IMR-90 (cell line): ENCODE measurements around the gene KMT2D. TPM values are rescaled to one million over a fixed set of nuclear protein-coding genes. Genes with fewer than 3 reads are reported as not detected.

Experiments
- ATAC-seq: fragments of 200-7000 bp; cut with Tn5 transposase; 2 replicates; pipeline ENCODE4 v1.9.1; 2020; ENCODE audit warnings: low read depth, mild to moderate bottlenecking, moderate library complexity
- BruUV-seq: library from RNA; stranded (reverse); fragments of 400-500 nt; replicated peaks from 2 replicates; lab custom pipeline; 2021; lab: Mats Ljungman, UMichigan
- CTCF ChIA-PET: fragments of 300-600 bp; formaldehyde crosslinking; extraction: SDS; loops from one replicate; lab custom pipeline; 2021; ENCODE audit warnings: antibody characterized with exemption; lab: Yijun Ruan, JAX
- POLR2A ChIA-PET: fragments of 300-600 bp; sonication (Branson Sonifier 250); formaldehyde crosslinking; loops from one replicate; lab custom pipeline; 2022; ENCODE audit warnings: antibody characterized with exemption; ENCODE audit not compliant: unreplicated experiment; lab: Charles Lee
- DNase-seq: peaks from one replicate; pipeline ENCODE4 v3.0.0; 2013
- H2AFZ ChIP-seq: replicated peaks from 2 replicates; pipeline ENCODE3; 2013; ENCODE audit warnings: low read length, mild to moderate bottlenecking; ENCODE audit not compliant: poor library complexity
- H2AK5ac ChIP-seq: 2 replicates; pipeline ENCODE4 v1.6.1; 2013; ENCODE audit warnings: low read depth, low read length, inconsistent platforms
- H2AK9ac ChIP-seq: replicated peaks from 2 replicates; pipeline ENCODE3; 2013; ENCODE audit warnings: mild to moderate bottlenecking, low read depth, low read length, moderate library complexity; ENCODE audit not compliant: poor library complexity
- H2BK120ac ChIP-seq: 2 replicates; pipeline ENCODE4 v1.6.1; 2013; ENCODE audit warnings: low read depth, low read length, inconsistent platforms
- H2BK15ac ChIP-seq: 3 replicates; pipeline ENCODE4 v1.6.1; 2013; ENCODE audit warnings: low read depth, low read length, inconsistent platforms
- H2BK20ac ChIP-seq: 2 replicates; pipeline ENCODE4 v1.6.1; 2013; ENCODE audit warnings: low read depth, mild to moderate bottlenecking, inconsistent platforms, low read length, moderate library complexity
- H2BK5ac ChIP-seq: 2 replicates; pipeline ENCODE4 v1.6.1; 2013; ENCODE audit warnings: mild to moderate bottlenecking, low read depth, low read length, inconsistent platforms; ENCODE audit not compliant: poor library complexity, severe bottlenecking
- H3K14ac ChIP-seq: replicated peaks from 2 replicates; pipeline ENCODE4 v1.6.1; 2013; ENCODE audit warnings: low read depth, low read length, inconsistent platforms
- H3K18ac ChIP-seq: 2 replicates; pipeline ENCODE4 v1.6.1; 2013; ENCODE audit warnings: low read depth, low read length, control low read depth
- H3K23ac ChIP-seq: 2 replicates; pipeline ENCODE4 v1.6.1; 2013; ENCODE audit warnings: low read depth, low read length, inconsistent platforms
- H3K27ac ChIP-seq: 2 replicates; pipeline ENCODE4 v1.5.1; 2013; ENCODE audit warnings: mild to moderate bottlenecking, control low read depth, low read length; ENCODE audit not compliant: insufficient read depth
- H3K27me3 ChIP-seq: 2 replicates; pipeline ENCODE4 v1.6.1; 2013; ENCODE audit warnings: low read length; ENCODE audit not compliant: control insufficient read depth, insufficient read depth
- H3K36me3 ChIP-seq: 2 replicates; pipeline ENCODE4 v1.6.1; 2013; ENCODE audit warnings: low read length, mixed read lengths; ENCODE audit not compliant: control insufficient read depth, insufficient read depth
- H3K4ac ChIP-seq: 2 replicates; pipeline ENCODE4 v1.6.1; 2013; ENCODE audit warnings: low read depth, low read length, inconsistent platforms
- H3K4me1 ChIP-seq: 2 replicates; pipeline ENCODE4 v1.6.1; 2013; ENCODE audit warnings: low read length, mixed read lengths; ENCODE audit not compliant: control insufficient read depth, insufficient read depth
- H3K4me2 ChIP-seq: 2 replicates; pipeline ENCODE4 v1.6.1; 2013; ENCODE audit warnings: low read depth, mild to moderate bottlenecking, control low read depth, low read length, moderate library complexity
- H3K4me3 ChIP-seq: 2 replicates; pipeline ENCODE4 v1.5.1; 2013; ENCODE audit warnings: low read depth, mild to moderate bottlenecking, control low read depth, low read length, moderate library complexity; ENCODE audit not compliant: insufficient read depth
- H3K56ac ChIP-seq: 2 replicates; pipeline ENCODE4 v1.6.1; 2013; ENCODE audit warnings: low read length, inconsistent platforms; ENCODE audit not compliant: insufficient read depth; ENCODE audit errors: extremely low read depth
- H3K79me1 ChIP-seq, 2 experiments: 2 replicates each; pipeline ENCODE4 v1.6.1; 2013; ENCODE audit warnings: low read length in 2 of 2, inconsistent platforms in 1 of 2, low read depth in 1 of 2
- H3K9ac ChIP-seq: 2 replicates; pipeline ENCODE4 v1.6.1; 2013; ENCODE audit warnings: low read depth, low read length, control low read depth
- H3K9me1 ChIP-seq: 2 replicates; pipeline ENCODE4 v1.6.1; 2013; ENCODE audit warnings: low read length, inconsistent platforms; ENCODE audit not compliant: insufficient read depth
- H3K9me3 ChIP-seq: 2 replicates; pipeline ENCODE4 v1.6.1; 2013; ENCODE audit warnings: low read length; ENCODE audit not compliant: control insufficient read depth, insufficient read depth
- H4K20me1 ChIP-seq: 2 replicates; pipeline ENCODE4 v1.6.1; 2013; ENCODE audit warnings: low read length, inconsistent platforms; ENCODE audit not compliant: insufficient read depth
- H4K5ac ChIP-seq: 2 replicates; pipeline ENCODE4 v1.6.1; 2013; ENCODE audit warnings: mild to moderate bottlenecking, low read depth, low read length, control low read depth
- H4K8ac ChIP-seq, 2 experiments: 2 replicates each; pipeline ENCODE4 v1.6.1; 2013; ENCODE audit warnings: low read depth in 2 of 2, low read length in 2 of 2, control low read depth in 1 of 2, inconsistent platforms in 1 of 2
- H4K91ac ChIP-seq: 2 replicates; pipeline ENCODE4 v1.6.1; 2013; ENCODE audit warnings: low read depth, low read length, inconsistent platforms; ENCODE audit not compliant: insufficient read depth
- CHD1 ChIP-seq: IDR thresholded peaks from 2 replicates; pipeline ENCODE4 v1.6.1; 2012; ENCODE audit warnings: low read depth, low read length, improper control_type of control experiment
- MAFK ChIP-seq: IDR thresholded peaks from 2 replicates; pipeline ENCODE4 v1.6.1; 2012; ENCODE audit warnings: low read depth, low read length, improper control_type of control experiment
- MAZ ChIP-seq: IDR thresholded peaks from 2 replicates; pipeline ENCODE4 v1.6.1; 2012; ENCODE audit warnings: low read depth, mild to moderate bottlenecking, low read length, improper control_type of control experiment, moderate library complexity, borderline replicate concordance
- MXI1 ChIP-seq: IDR thresholded peaks from 2 replicates; pipeline ENCODE4 v1.6.1; 2012; ENCODE audit warnings: low read depth, mild to moderate bottlenecking, low read length, moderate library complexity, borderline replicate concordance
- NFE2L2 ChIP-seq: fragments of 150-350 bp; IDR thresholded peaks from 2 replicates; pipeline ENCODE4 v1.6.1; 2016; ENCODE audit warnings: low read depth, mild to moderate bottlenecking, low read length
- RAD21 ChIP-seq: IDR thresholded peaks from 2 replicates; pipeline ENCODE4 v1.6.1; 2012; ENCODE audit warnings: low read length, improper control_type of control experiment
- RCOR1 ChIP-seq: IDR thresholded peaks from 2 replicates; pipeline ENCODE4 v1.6.1; 2012; ENCODE audit warnings: mild to moderate bottlenecking, low read length, improper control_type of control experiment; ENCODE audit not compliant: insufficient replicate concordance
- RFX5 ChIP-seq: IDR thresholded peaks from 2 replicates; pipeline ENCODE4 v1.8.0; 2012; ENCODE audit warnings: low read depth, mild to moderate bottlenecking, low read length, moderate library complexity
- SMC3 ChIP-seq: fragments of 150-350 bp; IDR thresholded peaks from 2 replicates; pipeline ENCODE4 v1.6.1; 2016; ENCODE audit warnings: low read depth, mild to moderate bottlenecking, antibody characterized with exemption, low read length, moderate library complexity
- WGBS, 2 experiments: methylation state at CpG; one replicate each; pipeline versions ENCODE4 v1.1.5 to v1.1.7; 2013; ENCODE audit warnings: missing lambda C conversion rate in 2 of 2; ENCODE audit not compliant: insufficient read length in 1 of 2; ENCODE audit errors: extremely low coverage in 2 of 2; 5-methylcytosine and 5-hydroxymethylcytosine counted together
- dilution Hi-C: fragments of 300-500 bp; cut with HindIII; formaldehyde crosslinking; loops from one replicate; pipeline ENCODE4 v1.14.3; 2018; ENCODE audit warnings: low sequenced_read_pairs; ENCODE audit not compliant: unreplicated experiment
- in situ Hi-C: fragments of 300-500 bp; cut with MboI; formaldehyde crosslinking; loops from 3 replicates; pipeline ENCODE4 v1.14.3; 2019; ENCODE audit warnings: low sequenced_read_pairs, inconsistent platforms, mixed read lengths
- intact Hi-C: fragments of 100-400 bp; cut with micrococcal nuclease; formaldehyde crosslinking; loops from 2 replicates; pipeline ENCODE4 v1.10.0; 2022
- polyA plus RNA-seq, 3 experiments: library from polyadenylated mRNA; depleted of rRNA; stranded (reverse); fragments of >200 nt; gene quantifications; 2 replicates each; pipeline ENCODE4 v1.2.3, GENCODE V29; 2012; ENCODE audit warnings: low replicate concordance in 1 of 3
- total RNA-seq: library from RNA; depleted of rRNA; stranded (reverse); fragments of >200 nt; gene quantifications from 2 replicates; pipeline ENCODE4 v1.2.3, GENCODE V29; 2012
- TF ChIP-seq, protein P1 (sequence below): conservative IDR thresholded peaks from 2 replicates; pipeline ENCODE4 v1.5.1; 2012; ENCODE audit warnings: mild to moderate bottlenecking, low read depth, low read length, improper control_type of control experiment

Gene KMT2D
- total and polyA plus RNA-seq, 2 of the 4 experiments (the other 2 are of a cell fraction), result 6.6 to 25.2 TPM

DNA sequence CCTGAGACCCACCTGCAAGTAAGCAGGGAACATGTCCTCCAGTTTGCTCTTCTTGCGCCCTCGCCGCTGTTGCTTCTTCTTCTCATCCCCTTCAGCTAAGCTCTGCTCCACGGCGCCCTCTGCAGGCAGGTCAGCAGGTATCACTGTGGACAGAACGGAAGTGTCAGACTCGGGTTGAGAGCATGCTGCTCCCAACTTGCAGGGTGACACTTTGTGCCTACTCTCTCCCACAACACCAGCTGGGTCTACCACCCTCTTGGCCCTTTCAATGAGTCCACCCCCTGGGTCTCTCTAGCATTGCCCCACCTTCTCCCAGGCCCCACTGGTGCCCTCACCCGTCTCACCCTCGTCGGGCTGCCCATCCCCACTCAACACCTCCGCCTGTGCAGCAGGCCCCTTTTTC lies 16.7 kb downstream of the KMT2D start:
- Histone ChIP-seq H4K91ac (no peak overlapping the region), H2BK5ac (no peak overlapping the region), H3K14ac (no peak overlapping the region), H2BK15ac (no peak overlapping the region), H3K9ac (no peak overlapping the region), H3K4me2 (no peak overlapping the region), H2BK120ac (no peak overlapping the region), H3K9me1 (no peaks in the 10 kb centered on the region), H3K9me3 (no peaks in the 10 kb centered on the region), H2AK9ac (peak overlapping the region; percentile 7), H4K8ac (no peak overlapping the region), H3K27ac (no peak overlapping the region), H3K4me1 (no peaks in the 10 kb centered on the region), H2BK20ac (no peak overlapping the region), H2AFZ (peak overlapping the region; percentile 58), H3K23ac (no peak overlapping the region), H3K18ac (no peak overlapping the region), H2AK5ac (no peak overlapping the region), H3K4ac (no peak overlapping the region), H3K4me3 (no peak overlapping the region), H3K36me3 (peaks cover 85% of the 10 kb centered on the region), H3K56ac (no peak overlapping the region), H4K20me1 (peaks cover 30% of the 10 kb centered on the region), H4K5ac (no peak overlapping the region), H3K79me1 (peaks cover 34 to 47% of the 10 kb centered on the region in 2 experiments), H3K27me3 (no peaks in the 10 kb centered on the region)
- ChIA-PET CTCF (interaction anchor here (0.6 to 1.0 kb wide), 2 partner anchors 21 to 86 kb away, joined by 3 read pairs; no protein-coding TSS in a partner anchor), POLR2A (no interaction called here)
- dilution Hi-C loops (no loop called here), in situ Hi-C loops (no loop called here), intact Hi-C loops (no loop called here)
- DNase-seq (peak; percentile 40), ATAC-seq (peak; percentile 80)
- no TSS peak for BruUV-seq
- WGBS, 2 experiments, result 56% methylated on average over 7 of the region's 11 CpGs; no CpG with 5 or more reads in 1 of the 2 experiments
- TF ChIP-seq NFE2L2 (no peak), RAD21 (0 out of 2 replicates have a peak, but pooled peaks have one; percentile 11), MXI1 (no peak), RFX5 (no peak), MAZ (no peak), RCOR1 (no peak), CHD1 (no peak), MAFK (no peak), SMC3 (peak; percentile 20; the same call in 1 of the 2 replicates)
- TF ChIP-seq, protein P1, sequence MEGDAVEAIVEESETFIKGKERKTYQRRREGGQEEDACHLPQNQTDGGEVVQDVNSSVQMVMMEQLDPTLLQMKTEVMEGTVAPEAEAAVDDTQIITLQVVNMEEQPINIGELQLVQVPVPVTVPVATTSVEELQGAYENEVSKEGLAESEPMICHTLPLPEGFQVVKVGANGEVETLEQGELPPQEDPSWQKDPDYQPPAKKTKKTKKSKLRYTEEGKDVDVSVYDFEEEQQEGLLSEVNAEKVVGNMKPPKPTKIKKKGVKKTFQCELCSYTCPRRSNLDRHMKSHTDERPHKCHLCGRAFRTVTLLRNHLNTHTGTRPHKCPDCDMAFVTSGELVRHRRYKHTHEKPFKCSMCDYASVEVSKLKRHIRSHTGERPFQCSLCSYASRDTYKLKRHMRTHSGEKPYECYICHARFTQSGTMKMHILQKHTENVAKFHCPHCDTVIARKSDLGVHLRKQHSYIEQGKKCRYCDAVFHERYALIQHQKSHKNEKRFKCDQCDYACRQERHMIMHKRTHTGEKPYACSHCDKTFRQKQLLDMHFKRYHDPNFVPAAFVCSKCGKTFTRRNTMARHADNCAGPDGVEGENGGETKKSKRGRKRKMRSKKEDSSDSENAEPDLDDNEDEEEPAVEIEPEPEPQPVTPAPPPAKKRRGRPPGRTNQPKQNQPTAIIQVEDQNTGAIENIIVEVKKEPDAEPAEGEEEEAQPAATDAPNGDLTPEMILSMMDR, result peak; percentile 49
